HG02938 (cell line): Measurements from ENCODE around the gene VSTM2L.
A peak's percentile ranks its signal among the peaks of the same experiment; 100 is the strongest.
"Not testable (repeated sequence)": the region's sequence is repeated elsewhere in the genome, so short reads cannot be mapped to it uniquely, and the experiment has no call there.

ENCODE experiments used
- ATAC-seq: cut with Tn5 transposase; IDR thresholded peaks from one replicate; pipeline ENCODE4 v1.9.1; 2021; ENCODE audit warnings: mild to moderate bottlenecking, moderate library complexity; ENCODE audit not compliant: unreplicated experiment

VSTM2L gene

GRCh38 chr20:37902504-37903313 lies at the start of gene VSTM2L:
TSS of gene VSTM2L (plus strand) at chr20:37903127. CDS start at chr20:37903351, 224 bp downstream.
- no peak for ATAC-seq

GRCh38 chr20:37853823-37854375 lies 49.0 kb upstream of the VSTM2L start:
- ATAC-seq = peak; percentile 70

DNA sequence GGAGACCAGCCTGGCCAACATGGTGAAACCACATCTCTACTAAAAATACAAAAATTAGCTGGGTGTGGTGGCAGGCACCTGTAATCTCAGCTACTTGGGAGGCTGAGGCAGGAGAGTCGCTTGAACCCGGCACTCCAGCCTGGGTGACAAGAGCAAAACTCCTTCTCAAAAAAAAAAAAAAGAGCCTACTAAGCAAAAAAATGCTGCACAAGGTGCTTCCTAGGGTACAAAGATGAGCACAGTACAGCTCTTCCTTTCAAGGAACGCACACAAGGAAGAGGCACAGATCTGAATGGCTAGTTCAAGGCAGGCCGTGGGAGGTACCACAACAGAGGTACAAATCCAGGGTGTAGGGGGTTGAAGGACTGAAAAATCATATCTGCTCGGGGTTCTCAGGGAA lies 46.9 kb upstream of the VSTM2L start:
- not testable (repeated sequence) for ATAC-seq

- ATAC-seq = no peak
These were observed 45.8 kb upstream of the VSTM2L start for GRCh38 chr20:37856932-37857660.

GRCh38 chr20:37859406-37860171 lies 43.3 kb upstream of the VSTM2L start:
- ATAC-seq = no peak

- ATAC-seq = no peak
These were observed 39.6 kb upstream of the VSTM2L start for GRCh38 chr20:37863289-37863688.

DNA sequence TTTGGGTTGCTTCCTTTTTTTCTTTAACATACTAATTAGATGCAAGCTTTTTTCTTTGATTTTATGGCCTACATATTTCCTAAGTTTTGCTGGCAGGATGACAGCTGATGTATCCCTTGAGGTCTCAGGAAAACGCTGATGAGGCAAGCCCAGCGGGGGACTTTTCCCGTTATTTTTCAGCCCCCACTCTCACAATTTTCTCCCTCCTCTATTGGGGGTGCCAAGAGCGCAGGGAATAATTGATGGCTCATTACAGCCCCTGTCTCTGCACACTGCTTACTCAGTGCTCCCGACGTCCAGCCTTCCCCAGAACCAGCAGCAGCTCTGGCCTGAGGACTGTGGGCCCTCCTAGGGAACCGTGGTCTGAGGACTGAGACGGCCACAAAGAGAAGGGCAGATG lies 38.6 kb upstream of the VSTM2L start:
- ATAC-seq = no peak

DNA sequence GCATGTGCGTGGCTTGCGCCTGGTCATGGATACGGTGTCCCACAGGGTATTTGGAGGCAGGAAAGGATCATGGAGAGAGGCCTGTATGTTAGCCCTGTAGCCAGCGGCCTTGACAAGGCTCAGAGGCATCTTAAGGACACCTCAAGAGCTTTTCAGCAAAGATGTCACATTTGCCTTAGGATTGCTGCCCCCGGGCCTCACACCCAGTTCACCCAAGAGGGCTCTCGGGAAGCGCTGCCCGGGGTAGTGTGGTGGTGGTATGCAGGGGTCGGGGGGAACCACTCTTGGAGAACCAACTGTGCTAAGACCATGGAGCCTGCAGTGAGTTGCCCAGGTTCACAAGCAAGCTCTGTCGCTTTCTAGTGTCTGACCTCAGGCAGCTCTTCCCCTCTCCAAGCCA lies 36.9 kb upstream of the VSTM2L start:
- ATAC-seq = no peak

- ATAC-seq = no peak
These were observed 35.4 kb upstream of the VSTM2L start for GRCh38 chr20:37867289-37868195.

DNA sequence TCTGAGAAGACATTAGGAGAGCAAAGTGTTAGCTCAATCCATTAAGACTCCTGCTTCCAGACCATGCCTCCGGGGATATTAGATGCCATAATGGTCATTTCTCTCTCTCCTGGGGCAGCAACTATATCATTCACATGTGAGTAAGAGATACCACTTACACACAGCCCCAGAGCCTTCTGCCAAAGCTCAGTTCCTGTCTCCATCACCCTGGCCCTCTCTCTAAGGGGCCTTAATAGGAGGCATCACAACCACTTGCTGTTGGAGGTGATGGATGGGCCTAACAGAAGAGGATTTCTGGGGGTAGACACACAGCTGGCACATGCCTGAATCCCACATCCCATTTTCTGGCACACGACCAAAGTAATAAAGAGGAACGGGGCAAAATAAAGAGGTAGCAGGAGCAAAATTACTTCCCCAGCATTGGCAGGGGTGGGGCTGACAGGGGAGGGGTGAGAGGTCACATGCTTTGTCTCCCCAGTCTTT lies 34.0 kb upstream of the VSTM2L start:
- ATAC-seq = no peak

- no peak for ATAC-seq
These were observed 33.5 kb upstream of the VSTM2L start for GRCh38 chr20:37869334-37869861.

GRCh38 chr20:37870294-37870693 lies 32.6 kb upstream of the VSTM2L start:
- ATAC-seq = no peak

- no peak for ATAC-seq
These were observed 31.2 kb upstream of the VSTM2L start for GRCh38 chr20:37871751-37872150.

DNA sequence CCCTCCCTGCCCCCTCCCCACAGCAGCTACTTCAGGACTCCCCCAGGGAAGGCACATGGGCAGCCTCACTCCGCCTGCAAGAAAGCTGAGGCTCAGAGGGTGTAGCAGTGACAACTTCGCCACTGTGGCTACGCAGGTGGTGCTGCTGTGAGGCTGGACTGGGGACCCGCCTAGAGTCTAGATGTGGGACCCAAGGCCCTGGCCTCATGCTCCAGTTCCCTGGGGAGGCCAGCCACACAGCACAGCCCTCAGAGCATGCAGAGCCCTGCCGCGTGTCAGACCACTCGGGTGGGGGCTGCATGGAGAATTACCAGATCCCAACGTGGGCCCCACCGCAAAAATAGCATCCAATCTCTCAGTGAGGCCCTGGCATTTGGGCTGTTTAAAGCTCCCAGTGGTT lies 30.8 kb upstream of the VSTM2L start:
- no peak for ATAC-seq

DNA sequence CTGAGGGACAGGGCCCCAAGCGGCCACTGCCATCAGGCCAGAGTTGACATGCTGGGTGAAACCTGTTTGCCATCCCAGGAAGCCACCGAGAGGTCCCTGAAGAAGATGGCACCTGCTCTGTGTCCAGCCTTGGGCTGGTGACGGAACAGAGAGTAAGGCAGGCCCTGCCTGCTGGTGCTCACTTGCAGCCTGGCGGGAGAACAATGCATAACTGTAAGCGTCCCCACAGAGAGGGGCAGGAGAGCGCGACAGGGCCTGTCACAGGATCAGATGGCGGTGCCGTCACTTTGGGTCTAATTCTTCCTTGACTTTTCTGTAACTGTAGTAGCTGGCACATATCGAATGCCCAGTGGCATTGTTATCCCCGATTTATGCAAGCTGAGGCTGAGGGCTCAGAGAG lies 29.0 kb upstream of the VSTM2L start:
- ATAC-seq = no peak

DNA sequence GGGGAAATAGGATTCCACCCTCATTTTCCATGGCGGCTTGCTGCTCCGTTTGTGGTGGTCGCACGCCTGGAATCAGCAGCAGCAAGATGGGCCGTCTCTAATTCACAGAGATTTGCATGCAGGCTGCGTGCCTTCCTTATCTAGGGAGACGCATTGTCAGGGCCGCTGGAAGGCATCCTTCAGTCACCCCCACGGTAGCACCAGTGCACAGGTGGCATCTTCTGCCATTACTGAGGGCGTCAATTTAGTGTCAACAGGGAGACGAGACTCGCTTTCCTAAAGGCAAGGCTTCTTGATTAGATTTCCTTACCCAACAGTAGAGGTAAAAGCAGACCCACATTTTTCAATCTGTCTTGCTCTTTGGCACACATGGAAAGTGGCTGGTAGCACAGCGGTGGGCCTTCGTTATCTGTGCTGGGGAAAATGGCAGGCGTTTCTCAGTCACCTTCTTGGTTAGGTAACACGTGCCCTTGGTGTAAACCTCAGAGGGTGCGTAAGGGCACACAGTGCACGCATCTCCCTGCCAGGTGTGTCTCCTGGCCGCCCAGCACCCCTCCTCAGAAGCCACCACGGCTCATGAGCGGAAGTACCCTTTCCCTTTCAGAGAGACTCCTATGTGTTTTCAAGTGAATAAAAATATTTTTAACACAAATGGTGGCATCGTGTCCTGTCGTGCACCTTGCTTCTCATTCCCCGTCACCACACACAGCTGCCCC lies 27.3 kb upstream of the VSTM2L start:
- ATAC-seq = no peak

- ATAC-seq = no peak
These were observed 26.1 kb upstream of the VSTM2L start for GRCh38 chr20:37876863-37877262.

GRCh38 chr20:37877832-37878772 lies 24.8 kb upstream of the VSTM2L start:
- ATAC-seq = no peak
